Naive B cell (primary cell): ENCODE results near the gene SLBP. TPM values are rescaled to one million over a fixed set of nuclear protein-coding genes. Genes with fewer than 3 reads are reported as not detected.
A peak's percentile ranks its signal among the peaks of the same experiment; 100 is the strongest.

ENCODE experiments used
- ATAC-seq, 2 donors: fragments of 150-1000 bp; cut with Tn5 transposase; 2 replicates each; pipeline ENCODE4 v1.10.0; 2021; ENCODE audit warnings: low read depth in 2 of 2, mild to moderate bottlenecking in 2 of 2, moderate library complexity in 2 of 2
- DNase-seq: peaks from one replicate; pipeline ENCODE4 v3.0.0; 2022
- H3K27ac Mint-ChIP-seq, 6 donors: one replicate each; pipeline ENCODE4 v1.8.0; 2020 to 2022; ENCODE audit warnings: mild to moderate bottlenecking in 6 of 6, mixed read lengths in 6 of 6, moderate library complexity in 5 of 6, inconsistent platforms in 2 of 6
- H3K27me3 Mint-ChIP-seq, 3 donors: one replicate each; pipeline ENCODE4 v1.8.0; 2021 to 2022; ENCODE audit warnings: mixed read lengths in 3 of 3, mild to moderate bottlenecking in 1 of 3
- H3K36me3 Mint-ChIP-seq, 2 donors: one replicate each; pipeline ENCODE4 v1.8.0; 2020 to 2022; ENCODE audit warnings: mixed read lengths in 2 of 2, inconsistent platforms in 1 of 2, mild to moderate bottlenecking in 1 of 2
- H3K4me1 Mint-ChIP-seq, 3 donors: one replicate each; pipeline ENCODE4 v1.8.0; 2020 to 2022; ENCODE audit warnings: mixed read lengths in 3 of 3, inconsistent platforms in 1 of 3, mild to moderate bottlenecking in 1 of 3, moderate library complexity in 1 of 3
- H3K4me3 Mint-ChIP-seq, 8 donors: one replicate each; pipeline ENCODE4 v1.8.0; 2020 to 2022; ENCODE audit warnings: mild to moderate bottlenecking in 8 of 8, mixed read lengths in 8 of 8, moderate library complexity in 8 of 8, inconsistent platforms in 2 of 8
- H3K9me3 Mint-ChIP-seq, 7 donors: one replicate each; pipeline ENCODE4 v1.8.0; 2020 to 2022; ENCODE audit warnings: mixed read lengths in 7 of 7, mild to moderate bottlenecking in 5 of 7, inconsistent platforms in 2 of 7, moderate library complexity in 1 of 7
- polyA plus RNA-seq, 6 donors: library from polyadenylated mRNA; unstranded; fragments of 300-500 nt; fragmentation: Illumina TruSeq; gene quantifications; one replicate each; pipeline ENCODE4 v1.2.3, GENCODE V29; 2021; ENCODE audit warnings: low read depth in 6 of 6

Gene SLBP
- polyA plus RNA-seq, 6 donors from 2014 or later, result 32.7 to 50.5 (median 43.4) TPM

GRCh38 chr4:1745165-1745564 is 33.0 kb upstream of the SLBP start:
- no peaks in the 10 kb centered on the region for H3K4me1 Mint-ChIP-seq
- ATAC-seq (no peak), DNase-seq (no peak)
- H3K4me3 Mint-ChIP-seq, result no peak overlapping the region
- H3K36me3 Mint-ChIP-seq, result peaks cover 0 to 6% of the 10 kb centered on the region in 2 donors
- no peaks in the 10 kb centered on the region for H3K27me3 Mint-ChIP-seq
- H3K27ac Mint-ChIP-seq, result no peak overlapping the region
- no peaks in the 10 kb centered on the region for H3K9me3 Mint-ChIP-seq

GRCh38 chr4:1744552-1744951 is 32.4 kb upstream of the SLBP start:
- no peak for ATAC-seq
- no peak overlapping the region for H3K27ac Mint-ChIP-seq
- peaks cover 0 to 6% of the 10 kb centered on the region in 2 donors for H3K36me3 Mint-ChIP-seq
- H3K4me3 Mint-ChIP-seq, result peak overlapping the region in 1 of 8 donors; percentile 22
- H3K9me3 Mint-ChIP-seq, result no peaks in the 10 kb centered on the region
- H3K27me3 Mint-ChIP-seq, result no peaks in the 10 kb centered on the region
- no peak for DNase-seq
- H3K4me1 Mint-ChIP-seq, result no peaks in the 10 kb centered on the region

DNA sequence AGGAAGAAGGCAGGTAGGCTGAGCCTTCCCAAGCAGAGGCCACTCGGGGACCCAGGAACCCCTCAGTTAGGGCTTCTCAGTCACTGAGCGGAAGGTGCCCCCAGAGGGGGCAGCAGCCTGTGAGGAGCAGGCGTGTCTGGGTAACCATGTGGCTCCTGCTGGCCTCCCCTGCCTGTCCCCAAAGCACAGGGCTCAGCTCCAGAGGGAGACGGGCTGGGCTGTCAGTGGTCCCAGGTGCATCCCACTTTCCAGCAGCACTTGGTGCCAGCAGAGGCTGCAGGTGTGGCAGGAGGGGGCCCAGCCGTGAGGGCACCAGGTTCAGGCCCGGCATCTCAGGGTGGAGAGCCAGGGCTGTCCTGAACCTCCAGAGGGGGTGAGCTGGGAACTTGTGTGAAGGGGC is 31.9 kb upstream of the SLBP start:
- peak overlapping the region in 2 of 6 donors; percentile 31 to 76 for H3K27ac Mint-ChIP-seq
- ATAC-seq (no peak), DNase-seq (no peak)
- no peaks in the 10 kb centered on the region for H3K4me1 Mint-ChIP-seq
- no peak overlapping the region for H3K4me3 Mint-ChIP-seq
- peaks cover 0 to 2% (median 0%) of the 10 kb centered on the region in 7 donors for H3K9me3 Mint-ChIP-seq
- no peaks in the 10 kb centered on the region for H3K27me3 Mint-ChIP-seq
- H3K36me3 Mint-ChIP-seq, result peaks cover 1 to 8% of the 10 kb centered on the region in 2 donors

- ATAC-seq (no peak), DNase-seq (no peak)
- Mint-ChIP-seq H3K4me1 (peaks cover 0 to 3% (median 0%) of the 10 kb centered on the region in 3 donors), H3K4me3 (no peak overlapping the region), H3K27me3 (no peaks in the 10 kb centered on the region), H3K36me3 (peaks cover 6 to 12% of the 10 kb centered on the region in 2 donors), H3K9me3 (peaks cover 3 to 6% (median 4%) of the 10 kb centered on the region in 7 donors), H3K27ac (peak overlapping the region in 2 of 6 donors; percentile 31 to 79)
Observed at GRCh38 chr4:1743551-1743950, 31.4 kb upstream of the SLBP start.

DNA sequence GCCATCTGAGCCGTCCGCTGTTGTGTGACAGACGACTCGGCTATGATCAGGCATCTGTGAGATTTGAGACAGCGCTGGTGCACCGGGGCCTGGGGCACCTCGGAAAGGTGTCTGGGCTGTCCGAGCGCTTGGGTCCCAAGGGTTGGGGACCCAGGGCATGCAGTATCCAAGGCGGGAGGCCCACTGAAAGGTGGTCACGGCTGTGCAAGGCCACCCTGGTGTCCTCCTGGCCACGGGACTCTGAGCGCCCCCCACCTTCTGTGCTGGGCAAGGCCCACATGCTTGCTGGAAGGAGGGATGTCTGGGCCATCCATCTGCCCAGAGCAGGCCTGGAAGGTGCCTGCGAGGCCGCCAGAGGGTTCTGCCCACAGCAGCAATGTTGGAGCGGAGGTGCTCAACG is 29.1 kb upstream of the SLBP start:
- H3K4me1 Mint-ChIP-seq, result peaks cover 0 to 4% (median 0%) of the 10 kb centered on the region in 3 donors
- peaks cover 4 to 13% (median 7%) of the 10 kb centered on the region in 7 donors for H3K9me3 Mint-ChIP-seq
- no peaks in the 10 kb centered on the region for H3K27me3 Mint-ChIP-seq
- no peak overlapping the region for H3K27ac Mint-ChIP-seq
- H3K36me3 Mint-ChIP-seq, result peaks cover 8 to 21% of the 10 kb centered on the region in 2 donors
- DNase-seq (no peak), ATAC-seq (no peak)
- peak overlapping the region in 1 of 8 donors; percentile 66 for H3K4me3 Mint-ChIP-seq

DNA sequence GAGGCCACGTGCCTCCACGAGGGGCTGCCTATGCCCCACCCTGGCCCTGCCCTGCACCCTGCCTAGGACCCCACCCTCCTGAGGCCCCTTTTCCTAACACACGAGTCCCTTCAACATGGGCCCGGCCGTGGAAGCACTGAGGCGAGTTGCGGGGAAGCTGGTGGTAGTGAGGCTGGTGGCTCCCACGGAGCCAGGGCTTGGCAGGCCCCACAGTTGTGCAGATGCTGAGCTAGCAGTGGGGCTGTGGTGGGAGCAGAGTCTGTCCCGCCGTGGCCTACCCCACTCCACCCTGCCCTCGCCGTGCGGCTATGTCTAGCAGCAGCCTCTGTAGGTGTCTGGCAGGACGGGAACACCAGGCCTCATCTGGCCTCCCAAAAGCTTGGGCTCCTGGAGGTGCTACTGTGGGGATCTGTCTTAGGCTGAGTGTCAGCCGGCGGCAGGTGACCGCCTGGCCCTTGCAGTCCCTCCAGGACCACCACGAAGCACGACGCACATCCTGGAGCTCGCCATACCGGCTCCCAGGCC is 28.0 kb upstream of the SLBP start:
- Mint-ChIP-seq H3K27ac (peak overlapping the region in 1 of 6 donors; percentile 50), H3K9me3 (peaks cover 4 to 13% (median 7%) of the 10 kb centered on the region in 7 donors), H3K4me3 (no peak overlapping the region), H3K4me1 (peaks cover 0 to 4% (median 0%) of the 10 kb centered on the region in 3 donors), H3K27me3 (no peaks in the 10 kb centered on the region), H3K36me3 (peaks cover 8 to 21% of the 10 kb centered on the region in 2 donors)
- ATAC-seq (no peak), DNase-seq (no peak)

- Mint-ChIP-seq H3K27ac (no peak overlapping the region), H3K36me3 (peaks cover 8 to 21% of the 10 kb centered on the region in 2 donors), H3K4me3 (no peak overlapping the region), H3K4me1 (peaks cover 0 to 4% (median 0%) of the 10 kb centered on the region in 3 donors), H3K27me3 (no peaks in the 10 kb centered on the region), H3K9me3 (peaks cover 4 to 13% (median 7%) of the 10 kb centered on the region in 7 donors)
- no peak for DNase-seq
- no peak for ATAC-seq
Observed at GRCh38 chr4:1739358-1739757, 27.2 kb upstream of the SLBP start.

- DNase-seq, result no peak
- no peak for ATAC-seq
- Mint-ChIP-seq H3K4me1 (peaks cover 0 to 4% (median 0%) of the 10 kb centered on the region in 3 donors), H3K27ac (peak overlapping the region in 1 of 6 donors; percentile 83), H3K4me3 (peak overlapping the region in 1 of 8 donors; percentile 19), H3K27me3 (no peaks in the 10 kb centered on the region), H3K9me3 (peaks cover 4 to 13% (median 7%) of the 10 kb centered on the region in 7 donors), H3K36me3 (peaks cover 8 to 21% of the 10 kb centered on the region in 2 donors)
Observed at GRCh38 chr4:1738410-1738809, 26.3 kb upstream of the SLBP start.

DNA sequence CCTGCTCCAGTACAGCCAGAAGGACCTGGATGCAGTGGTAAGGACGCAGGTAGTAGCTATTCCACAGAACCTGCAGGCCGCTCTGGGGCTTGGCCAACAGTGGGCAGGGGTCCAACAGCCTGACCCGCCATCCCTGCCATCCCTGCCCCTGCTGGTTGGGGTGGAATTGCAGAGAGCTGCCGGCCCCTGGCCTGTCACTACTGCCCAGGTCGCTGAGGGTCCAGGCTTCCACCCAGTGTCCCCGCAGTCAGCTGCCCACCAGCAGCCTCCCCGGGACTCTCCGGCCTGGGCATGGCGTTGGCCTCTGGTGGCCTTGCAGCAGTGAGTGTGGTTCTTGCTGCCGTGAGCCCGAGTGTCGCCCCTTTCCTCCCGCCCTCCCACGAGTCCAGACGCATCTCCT is 25.5 kb upstream of the SLBP start:
- H3K27ac Mint-ChIP-seq, result no peak overlapping the region
- ATAC-seq, result no peak
- no peaks in the 10 kb centered on the region for H3K27me3 Mint-ChIP-seq
- peaks cover 12 to 21% of the 10 kb centered on the region in 2 donors for H3K36me3 Mint-ChIP-seq
- H3K9me3 Mint-ChIP-seq, result peaks cover 4 to 13% (median 7%) of the 10 kb centered on the region in 7 donors
- no peak overlapping the region for H3K4me3 Mint-ChIP-seq
- no peak for DNase-seq
- H3K4me1 Mint-ChIP-seq, result peaks cover 0 to 4% (median 0%) of the 10 kb centered on the region in 3 donors

GRCh38 chr4:1736812-1737211 is 24.7 kb upstream of the SLBP start:
- peaks cover 4 to 13% (median 7%) of the 10 kb centered on the region in 7 donors for H3K9me3 Mint-ChIP-seq
- H3K4me3 Mint-ChIP-seq, result no peak overlapping the region
- DNase-seq, result no peak
- ATAC-seq, result no peak
- H3K27me3 Mint-ChIP-seq, result no peaks in the 10 kb centered on the region
- peaks cover 14 to 21% of the 10 kb centered on the region in 2 donors for H3K36me3 Mint-ChIP-seq
- H3K27ac Mint-ChIP-seq, result no peak overlapping the region
- H3K4me1 Mint-ChIP-seq, result peaks cover 0 to 4% (median 0%) of the 10 kb centered on the region in 3 donors

DNA sequence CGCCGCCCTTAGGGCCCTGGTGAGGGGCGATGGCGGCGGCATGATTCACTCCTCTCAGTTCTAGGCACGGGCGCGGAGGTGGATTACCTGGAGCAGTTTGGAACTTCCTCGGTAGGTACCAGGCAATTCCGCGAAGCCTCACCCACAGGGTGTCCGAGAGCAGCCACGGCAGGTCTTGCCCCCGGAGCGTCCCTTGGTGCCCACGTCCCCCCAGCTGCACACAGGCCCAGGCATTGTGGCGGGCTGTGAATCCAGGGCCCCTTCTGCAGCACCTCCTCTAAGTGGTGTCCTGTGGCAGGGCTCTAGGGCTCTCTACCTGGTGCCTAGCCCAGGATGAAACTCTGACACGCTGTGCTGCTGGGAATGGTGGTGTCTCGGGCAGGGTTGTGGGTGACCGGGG is 23.1 kb upstream of the SLBP start:
- H3K36me3 Mint-ChIP-seq, result peaks cover 14 to 15% of the 10 kb centered on the region in 2 donors
- DNase-seq (no peak), ATAC-seq (no peak)
- peaks cover 0 to 4% (median 0%) of the 10 kb centered on the region in 3 donors for H3K4me1 Mint-ChIP-seq
- peaks cover 4 to 13% (median 7%) of the 10 kb centered on the region in 7 donors for H3K9me3 Mint-ChIP-seq
- peak overlapping the region in 1 of 6 donors; percentile 36 for H3K27ac Mint-ChIP-seq
- no peaks in the 10 kb centered on the region for H3K27me3 Mint-ChIP-seq
- H3K4me3 Mint-ChIP-seq, result no peak overlapping the region

- Mint-ChIP-seq H3K27ac (no peak overlapping the region), H3K4me1 (peaks cover 0 to 13% (median 5%) of the 10 kb centered on the region in 3 donors), H3K4me3 (no peak overlapping the region), H3K9me3 (peaks cover 0 to 3% (median 0%) of the 10 kb centered on the region in 7 donors), H3K27me3 (no peaks in the 10 kb centered on the region), H3K36me3 (peaks cover 3 to 6% of the 10 kb centered on the region in 2 donors)
- DNase-seq (no peak), ATAC-seq (no peak)
Observed at GRCh38 chr4:1732911-1733310, 20.8 kb upstream of the SLBP start.

- Mint-ChIP-seq H3K36me3 (peaks cover 0 to 6% of the 10 kb centered on the region in 2 donors), H3K4me1 (peaks cover 7 to 23% (median 13%) of the 10 kb centered on the region in 3 donors), H3K27ac (peak overlapping the region in 1 of 6 donors; percentile 15), H3K9me3 (no peaks in the 10 kb centered on the region), H3K27me3 (no peaks in the 10 kb centered on the region), H3K4me3 (no peak overlapping the region)
- ATAC-seq, result no peak
- DNase-seq, result no peak
Observed at GRCh38 chr4:1731180-1731579, 19.1 kb upstream of the SLBP start.

- peak overlapping the region in 1 of 6 donors; percentile 15 for H3K27ac Mint-ChIP-seq
- peaks cover 8 to 26% (median 14%) of the 10 kb centered on the region in 3 donors for H3K4me1 Mint-ChIP-seq
- peaks cover 0 to 6% of the 10 kb centered on the region in 2 donors for H3K36me3 Mint-ChIP-seq
Observed at GRCh38 chr4:1730532-1731135, 18.5 kb upstream of the SLBP start.

More at GRCh38 chr4:1730532-1731135, 18.5 kb upstream of the SLBP start:
- ATAC-seq, result no peak
- no peak overlapping the region for H3K4me3 Mint-ChIP-seq
- no peaks in the 10 kb centered on the region for H3K9me3 Mint-ChIP-seq
- H3K27me3 Mint-ChIP-seq, result no peaks in the 10 kb centered on the region
- no peak for DNase-seq
